Measurements from ENCODE around the gene BACE2. TPM values are rescaled to one million over a fixed set of nuclear protein-coding genes. Genes with fewer than 3 reads are reported as not detected.
"Not testable (repeated sequence)": the region's sequence is repeated elsewhere in the genome, so short reads cannot be mapped to it uniquely, and the experiment has no call there.

Gene BACE2
- total RNA-seq, 1 experiment from 2014 or later = 70.5 TPM

DNA sequence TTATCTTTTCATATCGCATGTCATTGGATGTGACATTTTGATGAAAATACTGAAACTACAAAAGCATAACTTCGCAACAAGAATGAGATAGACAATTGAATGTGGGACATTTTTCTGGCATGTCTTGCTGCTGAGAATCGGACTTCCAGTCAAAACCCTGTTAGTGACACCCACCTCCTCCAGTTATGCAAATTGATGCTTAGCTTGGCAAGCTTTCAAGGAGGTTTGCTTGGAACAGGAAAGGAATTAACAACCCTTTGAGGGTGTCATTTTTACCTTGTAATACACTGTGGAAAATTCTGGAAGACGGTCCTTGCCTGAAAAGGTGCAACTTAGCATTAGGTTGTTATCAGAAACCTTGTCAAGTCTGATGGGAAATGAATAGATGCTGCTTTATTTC is 109.9 kb downstream of the BACE2 start:
- no peak for DNase-seq (ENCODE audit: low read depth)

GRCh38 chr21:41280115-41280919 is 112.4 kb downstream of the BACE2 start:
- DNase-seq (ENCODE audit: low read depth) = no peak

DNA sequence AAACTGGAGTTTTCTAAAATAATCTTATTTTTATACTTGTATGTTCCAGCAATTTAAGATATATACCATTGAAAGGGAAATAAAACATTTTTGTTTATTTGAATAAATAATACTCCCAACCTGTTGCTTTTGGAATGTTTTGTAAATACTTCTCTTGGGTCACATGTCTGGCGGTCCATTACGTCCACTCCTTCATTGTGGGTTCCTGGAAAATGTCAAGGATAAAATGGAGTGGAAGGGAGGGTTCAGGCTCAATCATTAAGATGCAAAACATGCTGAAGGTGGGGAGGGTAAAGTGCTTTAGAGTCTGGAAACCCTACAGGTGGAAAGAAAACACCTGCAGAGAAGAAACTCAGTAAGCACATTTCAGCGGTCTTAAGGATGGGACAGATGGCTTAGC is 114.5 kb downstream of the BACE2 start:
- DNase-seq (ENCODE audit: low read depth) = no peak

DNA sequence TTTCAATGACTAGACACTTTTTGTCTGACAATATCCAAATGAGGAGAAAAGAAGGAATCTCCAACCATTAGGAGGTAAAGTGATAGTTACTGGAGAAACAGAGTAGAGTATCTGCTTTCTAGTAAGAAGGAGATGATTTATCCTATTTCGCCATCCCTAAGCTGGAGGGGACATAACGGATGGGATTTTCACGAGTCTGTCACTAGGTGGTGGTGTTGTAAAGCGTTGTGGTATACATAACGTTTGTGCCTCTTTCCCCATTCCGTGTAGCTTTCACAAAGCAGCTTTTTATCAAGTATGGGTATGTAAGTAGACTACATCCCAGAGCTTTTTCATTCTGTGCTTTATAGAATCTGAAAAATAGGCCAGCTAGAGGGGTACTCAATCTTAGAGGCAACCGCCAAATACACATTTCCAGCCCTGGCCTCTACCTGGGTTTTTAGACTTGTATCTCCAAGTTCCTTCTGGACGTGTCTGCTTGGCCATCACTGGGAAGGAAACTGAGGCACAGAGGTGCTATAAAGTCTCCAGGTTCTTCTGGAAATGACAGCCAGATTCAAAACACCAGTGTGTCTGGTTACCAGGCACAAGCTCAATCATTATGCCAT is 115.4 kb downstream of the BACE2 start:
- DNase-seq (ENCODE audit: low read depth) = peak; percentile 85

GRCh38 chr21:41289431-41289830 is 121.5 kb downstream of the BACE2 start:
- no peak for DNase-seq (ENCODE audit: low read depth)

DNA sequence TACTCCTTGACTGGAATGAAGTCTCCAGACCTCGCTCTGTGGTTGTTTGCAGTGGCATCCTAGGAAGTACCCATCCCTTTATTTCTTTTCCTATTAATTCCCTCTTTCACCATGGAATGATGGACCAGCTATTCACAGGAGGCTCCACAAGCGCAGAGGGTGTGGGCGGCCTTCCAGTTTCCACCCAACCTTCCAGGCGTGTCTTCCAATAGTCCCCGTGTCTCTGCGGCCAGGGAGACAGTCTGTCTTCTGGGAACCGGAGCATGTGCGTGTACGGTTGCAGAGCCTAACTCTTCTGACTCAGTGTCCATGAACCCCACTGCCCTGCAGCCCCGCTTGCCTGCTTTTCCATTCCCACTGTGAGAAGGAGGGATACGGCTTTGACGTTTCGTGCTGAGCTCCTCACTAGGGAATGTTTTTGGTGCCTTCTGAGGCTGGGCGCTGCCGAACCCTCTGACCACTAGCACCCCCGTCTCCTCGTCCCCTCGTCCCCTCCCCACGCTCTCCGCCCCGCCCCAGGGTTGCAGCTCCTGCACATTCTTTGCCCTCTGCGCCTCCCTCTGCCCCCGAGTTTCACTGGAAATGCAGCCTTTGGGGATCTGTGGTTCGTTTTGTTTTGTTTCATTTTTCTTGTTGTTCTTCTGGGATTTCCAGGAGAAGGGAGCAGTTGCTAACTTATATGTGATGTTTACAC is 122.3 kb downstream of the BACE2 start:
- DNase-seq (ENCODE audit: low read depth) = no peak

- DNase-seq (ENCODE audit: low read depth) = no peak
Observed at GRCh38 chr21:41294548-41295231, 126.7 kb downstream of the BACE2 start.

DNA sequence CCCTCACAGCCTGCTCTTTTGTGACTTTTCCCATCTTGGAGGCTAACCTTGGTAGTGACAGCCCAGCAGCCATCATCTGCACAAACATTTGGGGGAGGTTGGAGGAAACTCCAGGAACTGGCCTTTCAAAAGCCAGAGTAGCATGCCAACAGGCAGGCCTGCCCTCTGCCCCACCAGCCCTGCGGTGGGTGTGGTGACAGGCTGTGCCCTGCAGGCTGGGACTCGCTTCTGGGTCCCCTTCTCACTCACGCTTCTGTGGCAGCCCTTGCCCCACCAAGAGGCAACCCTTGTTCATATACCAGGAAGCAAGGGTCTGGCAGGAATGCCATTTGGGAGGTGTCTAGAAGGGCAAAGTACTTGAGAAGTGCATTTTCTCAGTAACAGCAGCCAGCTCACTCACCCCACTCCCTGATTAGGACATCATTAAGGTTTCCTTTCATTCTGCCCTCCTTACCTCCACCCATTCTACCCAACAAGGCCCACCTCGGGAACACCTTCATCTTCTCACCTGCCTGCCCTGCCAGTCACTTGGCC is 127.8 kb downstream of the BACE2 start:
- no peak for DNase-seq (ENCODE audit: low read depth)

DNA sequence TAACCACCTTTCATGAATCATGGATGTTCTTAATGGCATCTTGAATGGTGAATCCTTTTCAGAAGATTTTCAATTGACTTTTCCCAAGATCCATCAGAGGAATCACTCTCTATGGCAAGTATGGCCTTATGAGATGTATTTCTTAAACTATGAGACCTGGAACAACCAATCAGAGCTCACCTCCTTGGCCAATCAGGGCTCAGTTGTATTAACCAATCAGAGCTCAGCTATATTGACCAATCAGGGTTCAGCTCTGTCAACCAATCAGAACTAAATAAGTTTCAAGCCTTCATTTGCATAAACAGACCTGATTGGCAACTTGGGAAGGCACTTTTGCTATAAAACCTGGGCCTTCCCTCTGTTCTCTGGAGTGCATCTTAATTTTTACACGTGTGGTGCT is 135.0 kb downstream of the BACE2 start:
- no peak for DNase-seq (ENCODE audit: low read depth)

- no peak for DNase-seq (ENCODE audit: low read depth)
Observed at GRCh38 chr21:41304068-41304720, 136.2 kb downstream of the BACE2 start.

GRCh38 chr21:41307219-41307618 is 139.3 kb downstream of the BACE2 start:
- no peak for DNase-seq (ENCODE audit: low read depth)

DNA sequence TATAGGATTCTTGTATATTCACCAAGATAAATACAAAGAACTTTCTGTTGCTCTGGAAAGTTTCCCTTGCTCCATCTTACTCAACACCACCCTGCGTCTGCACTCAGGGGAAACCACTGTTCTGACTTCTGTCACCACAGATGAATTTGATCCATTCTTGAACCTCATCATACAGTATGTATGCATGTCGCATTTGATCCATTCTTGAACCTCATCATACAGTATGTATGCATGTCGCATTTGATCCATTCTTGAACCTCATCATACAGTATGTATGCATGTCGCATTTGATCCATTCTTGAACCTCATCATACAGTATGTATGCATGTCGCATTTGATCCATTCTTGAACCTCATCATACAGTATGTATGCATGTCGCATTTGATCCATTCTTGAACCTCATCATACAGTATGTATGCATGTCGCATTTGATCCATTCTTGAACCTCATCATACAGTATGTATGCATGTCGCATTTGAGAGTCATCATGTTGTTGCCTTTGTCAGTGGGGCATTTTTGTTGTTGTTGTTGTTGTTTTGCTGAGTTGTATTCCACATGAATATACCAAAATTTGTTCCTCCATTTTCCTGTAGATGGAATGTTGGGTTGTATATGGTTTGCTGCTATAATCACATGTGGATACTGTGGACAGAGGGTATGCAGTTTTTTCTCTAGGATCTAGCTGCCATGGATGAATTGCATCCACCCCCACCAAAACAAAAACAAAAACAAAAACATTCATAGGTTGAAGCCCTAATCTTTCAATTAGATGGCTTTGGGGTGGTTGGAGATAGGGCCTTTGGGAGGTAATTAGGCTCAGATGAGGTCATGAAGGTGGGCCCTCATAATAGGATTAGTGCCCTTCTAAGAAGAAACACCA is 145.6 kb downstream of the BACE2 start:
- not testable (repeated sequence) for DNase-seq (ENCODE audit: low read depth)

GRCh38 chr21:41315726-41316125 is 147.8 kb downstream of the BACE2 start:
- no peak for DNase-seq (ENCODE audit: low read depth)

GRCh38 chr21:41316200-41317062 is 148.5 kb downstream of the BACE2 start, which contains the start of gene FAM3B:
FAM3B (plus strand) TSS chr21:41316801; CDS start chr21:41316880, 79 bp downstream.
- no peak for DNase-seq (ENCODE audit: low read depth)

- DNase-seq (ENCODE audit: low read depth) = no peak
Observed at GRCh38 chr21:41317063-41317392, 149.1 kb downstream of the BACE2 start.

GRCh38 chr21:41317458-41317857 is 149.5 kb downstream of the BACE2 start:
- DNase-seq (ENCODE audit: low read depth) = no peak

DNA sequence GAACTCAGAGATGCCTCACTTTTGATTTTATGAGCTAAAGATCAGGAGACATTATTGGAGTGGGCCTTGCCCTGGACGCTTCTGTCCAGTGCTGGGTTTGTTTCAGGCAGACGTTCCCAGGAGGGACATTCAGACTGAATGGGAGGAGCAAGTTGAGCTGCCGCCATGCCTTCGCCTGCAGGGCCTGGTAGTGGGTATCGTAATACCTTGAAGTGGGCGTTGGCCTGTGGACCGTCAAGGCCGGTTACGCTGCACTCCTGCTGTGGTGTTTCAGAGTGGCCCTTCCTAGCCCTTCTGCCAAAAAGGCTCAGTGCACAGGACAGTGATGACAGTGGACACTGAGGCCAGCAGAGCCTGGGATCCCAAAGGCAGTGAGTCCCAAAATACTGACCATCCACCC is 150.3 kb downstream of the BACE2 start:
- no peak for DNase-seq (ENCODE audit: low read depth)

- no peak for DNase-seq (ENCODE audit: low read depth)
Observed at GRCh38 chr21:41319273-41319672, 151.3 kb downstream of the BACE2 start.

GRCh38 chr21:41321211-41321907 is 153.4 kb downstream of the BACE2 start:
- DNase-seq (ENCODE audit: low read depth) = no peak

Measured in Daoy (cell line).